ENCODE results near the gene SYK.
"Not testable (repeated sequence)": the region's sequence is repeated elsewhere in the genome, so short reads cannot be mapped to it uniquely, and the experiment has no call there.

SYK gene

DNA sequence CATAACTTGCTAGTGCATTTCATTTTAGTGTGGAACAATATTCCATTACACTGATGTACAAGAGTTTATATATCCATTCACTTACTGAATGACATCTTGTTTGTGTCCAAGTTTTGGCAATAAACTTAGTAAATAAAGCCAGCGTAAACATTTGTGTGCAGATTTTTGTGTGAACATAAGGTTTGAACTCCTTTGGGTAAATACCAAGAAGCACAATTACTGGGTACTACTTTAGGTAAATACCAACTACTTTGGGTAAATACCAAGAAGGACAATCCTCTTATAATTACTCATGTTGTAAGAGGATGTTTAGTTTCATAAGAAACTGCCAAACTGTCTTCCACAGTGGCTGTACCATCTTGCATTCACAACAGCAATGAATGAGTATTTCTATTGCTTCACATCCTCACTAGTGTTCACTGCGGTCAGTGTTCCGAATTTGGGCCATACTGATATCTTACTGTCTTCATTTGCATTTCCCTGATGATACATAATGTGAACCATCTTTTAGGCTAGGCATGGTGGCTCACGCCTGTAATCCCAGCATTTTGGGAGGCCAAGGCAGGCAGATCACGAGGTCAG is 2.3 kb upstream of the SYK start:
- DNase-seq: no peak

DNA sequence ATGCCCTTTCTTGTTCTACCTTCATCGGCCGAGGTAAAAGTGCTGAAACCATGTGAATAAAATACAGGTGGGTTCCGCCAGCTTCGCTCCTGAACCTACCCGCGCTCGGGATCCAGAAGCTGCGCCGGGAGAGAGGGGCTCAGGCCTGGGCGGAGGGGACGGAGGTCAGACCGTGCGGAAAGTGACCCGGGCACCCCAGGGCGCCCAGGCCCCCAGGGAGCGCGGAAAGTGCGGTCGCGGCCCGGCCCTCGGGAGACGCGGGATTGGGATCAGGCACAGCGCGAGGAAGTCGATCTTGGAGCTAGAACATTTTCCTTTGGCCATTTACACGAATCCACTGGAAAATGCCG is 329 bp downstream of the SYK start:
- peak in 2 of 3 experiments; percentile 92 to 93 for DNase-seq

DNA sequence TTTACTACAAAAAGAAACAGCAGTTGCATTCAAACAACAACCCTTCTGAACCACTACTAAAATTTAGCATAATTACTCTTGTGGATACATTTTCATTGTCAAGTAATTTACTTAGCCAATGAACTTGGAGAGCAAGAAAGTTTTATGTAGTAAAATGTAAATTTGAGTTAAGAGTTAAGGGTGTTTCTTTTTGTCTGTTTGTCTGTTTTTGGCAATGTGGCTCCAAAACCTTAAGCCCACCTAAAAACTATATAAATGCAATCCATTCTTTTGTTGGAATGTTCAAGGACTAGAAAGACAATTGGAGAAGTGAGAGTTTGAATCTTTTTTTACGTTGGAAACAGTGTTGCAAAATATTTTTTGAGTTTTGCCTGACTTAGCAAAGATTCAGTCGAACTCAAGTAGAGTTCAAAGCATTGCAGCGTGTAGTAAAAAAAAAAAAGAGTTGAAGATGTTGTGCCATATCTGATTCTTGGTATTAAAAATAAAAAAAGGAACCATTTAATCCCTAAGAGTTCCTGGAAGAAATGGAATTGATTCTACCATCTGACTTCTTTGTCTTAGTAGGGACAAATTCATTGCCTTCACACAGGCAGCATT is 867 bp downstream of the SYK start:
- DNase-seq: peak in 1 of 3 experiments; percentile 49

DNA sequence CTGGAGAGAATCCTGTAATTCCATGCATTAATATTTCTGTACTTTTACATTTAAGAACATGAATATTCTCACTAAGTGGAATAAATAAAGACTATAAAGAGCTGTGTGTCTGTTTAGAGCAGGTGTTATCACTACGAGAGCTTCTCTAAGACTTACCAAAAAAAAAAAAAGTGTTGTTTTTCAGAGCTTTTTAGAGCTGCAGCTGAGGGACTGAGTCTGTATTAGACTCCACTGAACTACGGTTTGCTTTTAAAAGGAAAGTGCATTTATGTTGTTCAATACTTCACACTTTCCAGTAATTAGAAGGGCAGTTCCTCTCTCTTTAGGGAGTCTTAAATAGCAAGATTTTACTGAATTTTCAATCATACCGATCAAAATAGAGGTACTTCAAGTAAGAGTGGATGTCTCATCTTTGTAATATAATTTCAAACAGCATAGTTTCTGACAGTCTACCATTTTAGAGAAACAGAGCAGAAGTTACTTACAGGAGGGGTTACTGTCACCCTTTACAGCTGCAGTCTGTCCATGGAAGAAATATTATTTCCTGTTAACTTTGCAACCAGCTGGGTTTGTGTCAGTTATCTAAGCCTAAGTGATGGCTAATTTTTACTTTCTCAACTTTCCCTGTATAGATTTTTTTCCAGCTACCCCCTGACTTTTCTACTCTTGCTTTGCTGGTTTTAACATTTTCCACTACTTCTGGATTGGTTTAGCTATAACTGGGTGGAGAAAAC is 2.4 kb downstream of the SYK start:
- peak in 2 of 3 experiments; percentile 19 to 66 for DNase-seq

DNA sequence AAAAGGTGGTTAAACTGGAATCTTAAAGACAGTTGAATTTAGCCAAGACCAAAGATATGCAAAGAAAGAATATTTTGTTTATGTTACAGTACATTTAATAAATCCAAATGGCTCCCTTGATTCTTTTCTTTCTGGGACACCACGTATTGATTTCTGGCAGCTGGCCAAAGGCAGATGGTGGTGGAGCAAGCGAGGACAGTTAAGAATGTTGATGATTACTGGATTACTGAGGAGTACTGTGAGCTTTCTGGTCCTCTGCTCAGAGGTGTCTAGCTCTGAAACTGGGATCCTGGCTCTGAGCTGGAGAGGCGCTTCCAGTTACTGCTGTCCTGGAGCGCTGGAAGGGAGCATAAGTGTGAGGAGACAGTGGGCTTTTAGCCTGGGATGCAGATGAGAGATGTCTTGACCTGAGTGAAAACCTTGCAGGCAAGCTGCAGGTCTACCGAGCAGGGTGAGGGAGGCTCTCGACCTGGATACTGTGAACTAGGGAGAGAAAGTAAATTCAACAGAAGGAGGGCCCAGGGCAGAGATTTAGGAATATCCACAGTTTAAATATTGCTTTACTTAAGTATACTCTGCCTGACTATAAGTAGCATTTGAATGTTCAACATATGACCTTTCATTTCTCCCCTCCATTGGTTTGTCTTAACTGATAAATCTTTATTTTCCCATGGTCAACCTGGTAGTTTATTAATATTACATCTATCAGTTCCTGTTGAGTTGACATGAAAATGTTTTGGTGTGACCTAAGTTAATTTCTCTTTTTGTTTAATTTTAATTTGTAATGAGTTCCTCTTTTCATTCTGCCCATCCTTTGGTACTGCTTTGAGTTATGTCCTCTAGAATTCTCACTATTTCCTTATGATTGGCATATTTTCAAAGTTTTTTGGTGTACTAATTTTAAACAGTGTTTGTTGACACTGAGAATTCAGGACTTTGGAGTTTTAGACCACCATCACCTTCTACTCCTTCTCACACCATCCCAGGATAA is 3.7 kb downstream of the SYK start:
- peak; percentile 49 to 82 (median 77) for DNase-seq

DNA sequence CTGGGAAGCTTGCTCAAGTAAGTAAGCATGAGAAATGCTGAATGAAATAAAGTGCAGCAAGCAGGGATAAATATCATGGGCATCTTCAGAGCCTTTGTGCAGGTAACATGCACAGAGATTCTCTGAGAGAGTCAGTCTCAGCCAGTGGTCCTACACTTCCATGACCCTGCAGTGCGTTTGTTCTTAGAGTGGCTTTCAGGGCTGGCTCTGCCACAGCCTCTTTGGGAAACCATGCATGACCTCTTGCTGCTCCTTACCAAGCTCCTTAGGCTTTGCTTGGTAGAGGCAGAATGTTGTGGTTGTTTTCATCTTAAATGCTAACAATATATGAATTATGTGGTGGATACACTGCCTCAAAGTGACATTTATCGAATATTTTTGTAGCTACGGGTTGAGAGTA is 5.4 kb downstream of the SYK start:
- peak in 2 of 3 experiments; percentile 8 to 44 for DNase-seq

DNA sequence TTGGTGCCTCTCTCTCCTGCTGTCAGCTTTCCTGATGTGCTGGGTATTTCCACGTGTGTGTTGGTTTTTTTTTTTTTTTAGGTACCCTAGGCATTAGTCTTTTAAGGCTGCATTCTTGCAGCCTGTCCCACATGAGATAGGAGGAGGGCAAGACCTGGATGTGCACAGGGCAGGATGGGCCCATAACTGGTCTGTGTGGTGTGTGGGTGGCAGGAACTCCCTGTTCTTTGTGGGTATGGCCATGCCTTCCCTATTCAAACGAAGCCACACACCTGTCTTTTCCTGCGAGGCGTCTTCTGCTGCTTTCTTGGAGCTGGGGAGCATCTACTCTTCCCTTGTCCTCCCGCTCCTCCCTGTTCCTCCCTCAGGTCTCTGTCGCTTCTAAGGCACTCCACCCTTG is 6.8 kb downstream of the SYK start:
- DNase-seq: no peak

DNA sequence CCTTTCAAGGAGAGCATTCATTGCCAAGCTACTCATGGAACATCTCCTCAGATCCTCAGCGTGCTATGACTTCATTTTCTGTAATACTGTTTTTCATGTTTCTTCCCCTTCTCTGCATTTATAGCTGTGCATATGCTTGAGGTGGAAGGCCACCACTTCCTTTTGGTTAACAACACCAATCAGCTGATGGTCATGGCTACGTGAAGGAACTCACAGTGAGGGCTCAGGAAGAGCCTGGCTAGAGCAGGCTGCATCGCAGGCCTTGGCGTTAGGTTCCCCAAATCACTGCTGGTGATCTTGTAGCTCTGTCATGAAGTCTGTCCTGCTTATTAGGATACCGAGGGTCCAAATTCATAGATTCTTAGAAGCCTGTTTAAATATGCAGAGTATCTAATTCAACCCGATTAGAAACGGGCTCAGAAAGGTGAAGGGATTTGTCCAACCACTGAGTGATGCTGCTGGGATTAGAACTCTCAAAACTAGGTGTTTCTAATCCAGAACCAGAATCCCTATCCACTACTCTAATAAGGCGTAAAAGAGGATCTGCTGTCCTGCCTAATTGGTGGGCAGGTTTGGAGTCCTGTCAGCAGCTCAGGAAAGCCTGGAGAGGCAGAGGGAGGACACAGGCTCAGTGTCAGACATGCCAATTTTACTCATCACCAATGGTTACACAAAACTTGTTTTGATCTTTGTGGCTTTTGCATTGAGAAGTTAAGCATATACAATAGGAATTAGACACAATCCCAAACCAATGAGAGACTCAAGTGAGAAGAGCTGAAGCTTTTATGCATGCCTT is 7.5 kb downstream of the SYK start:
- DNase-seq: no peak

DNA sequence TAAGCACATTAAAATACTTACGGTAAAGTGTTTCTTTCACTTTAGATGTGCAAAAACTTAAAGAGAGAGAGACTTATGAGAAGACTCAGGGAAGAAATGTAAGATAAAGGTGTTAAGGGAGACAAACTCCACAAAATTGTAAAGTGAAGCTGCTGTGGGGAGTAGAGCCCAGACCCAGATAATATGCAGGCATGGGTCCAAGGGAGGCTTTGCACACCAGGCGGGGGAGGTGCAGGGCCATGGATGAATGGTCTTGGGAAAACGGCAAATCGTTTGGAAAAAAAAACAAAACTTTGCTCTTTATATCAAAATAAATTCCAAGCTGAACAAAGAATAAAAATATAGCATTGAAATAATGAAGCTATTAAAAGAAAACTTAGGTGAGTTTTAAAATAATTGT is 9.1 kb downstream of the SYK start:
- no peak for DNase-seq

DNA sequence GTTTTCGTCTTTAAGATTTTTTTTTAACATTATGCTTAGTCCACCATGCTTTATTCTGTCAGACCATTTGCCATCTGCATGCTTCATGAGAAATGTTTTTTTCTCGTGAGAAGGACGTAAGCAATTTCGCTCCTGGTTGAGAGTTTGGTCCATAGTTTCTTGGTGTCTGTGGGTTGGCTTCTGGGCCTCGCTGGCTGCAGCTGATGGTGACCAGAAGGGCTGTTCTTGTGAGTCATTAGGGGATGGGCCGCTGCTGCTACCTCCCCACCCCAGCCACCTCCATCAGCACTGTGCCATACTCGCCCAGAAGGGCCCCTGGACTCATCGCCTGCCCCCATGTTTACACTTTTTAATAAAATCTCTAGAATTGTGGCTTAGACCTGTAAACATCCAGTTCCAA is 11.4 kb downstream of the SYK start:
- DNase-seq: no peak

DNA sequence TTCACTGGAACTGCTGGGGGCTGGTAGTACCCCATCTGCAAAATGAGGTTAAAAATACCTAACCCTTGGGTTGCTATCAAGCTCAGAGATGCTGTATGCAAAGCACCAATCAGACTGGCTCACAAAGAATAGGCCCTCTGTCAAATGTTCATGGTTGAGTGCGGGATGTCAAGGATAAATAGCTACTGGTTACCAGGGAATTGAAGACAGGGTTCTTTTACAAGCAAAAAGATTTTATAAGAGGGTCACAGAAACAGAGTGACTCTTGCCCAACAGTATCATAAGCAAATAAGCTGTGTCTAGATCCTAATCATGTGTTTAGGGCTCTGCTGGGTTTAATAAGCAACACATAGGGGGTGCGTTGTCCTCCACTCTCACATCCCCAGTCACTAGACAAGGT is 11.9 kb downstream of the SYK start:
- DNase-seq: no peak

DNA sequence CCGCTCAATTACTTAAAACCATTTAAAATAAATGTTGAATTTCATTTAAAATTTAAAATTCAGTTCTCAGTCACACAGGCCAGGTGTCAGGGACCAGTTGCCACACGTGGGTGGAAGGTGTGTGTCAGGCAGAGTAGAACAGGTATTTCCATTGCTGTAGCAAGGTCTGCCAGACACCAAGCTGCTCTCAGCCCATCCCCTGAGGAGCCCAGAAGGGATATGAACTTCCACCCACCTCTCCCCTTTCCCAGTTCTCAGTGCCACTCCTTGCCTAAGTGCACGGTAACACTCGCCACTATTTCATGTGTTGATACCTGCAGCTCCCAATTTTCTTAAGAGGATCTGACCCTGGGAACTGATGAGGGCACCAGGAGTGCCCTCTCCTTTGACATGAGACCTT is 12.7 kb downstream of the SYK start:
- DNase-seq: no peak

DNA sequence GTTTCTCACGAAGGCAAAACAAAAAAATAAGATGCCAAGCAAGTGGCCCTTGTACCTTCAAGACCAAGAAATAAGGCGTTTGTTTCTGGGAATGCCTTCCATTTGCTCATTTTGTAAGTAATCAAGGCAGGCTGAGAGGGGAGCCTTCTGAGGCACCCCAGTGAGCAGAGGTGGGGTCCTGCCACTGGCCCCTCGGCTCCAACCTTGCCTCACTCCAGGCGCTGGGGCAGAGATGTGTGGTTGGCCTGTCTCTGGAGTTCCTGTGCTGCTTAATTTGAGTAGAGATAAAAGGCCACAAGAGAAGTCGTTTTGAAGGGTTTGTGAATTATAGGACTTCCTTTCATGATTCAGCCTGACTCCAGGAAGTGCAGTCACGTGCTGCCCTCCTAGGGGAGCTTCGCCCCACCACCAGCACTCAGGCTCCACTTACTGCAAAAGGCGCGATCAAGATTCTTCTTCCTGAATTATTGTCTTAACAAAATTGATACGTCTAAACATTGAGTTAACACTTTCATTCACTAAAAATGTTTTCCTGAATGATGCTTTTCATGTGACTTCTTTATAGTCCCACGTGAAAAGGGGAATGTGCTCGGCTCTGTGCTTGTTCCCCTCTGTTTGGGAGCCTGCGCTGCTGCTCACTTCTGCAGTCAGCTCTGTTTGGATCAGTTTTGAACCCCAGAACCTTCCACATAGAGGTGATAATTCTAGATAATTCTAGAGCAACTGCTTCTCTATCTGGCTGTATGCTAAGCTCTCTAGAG is 13.7 kb downstream of the SYK start:
- peak; percentile 33 to 43 (median 35) for DNase-seq

DNA sequence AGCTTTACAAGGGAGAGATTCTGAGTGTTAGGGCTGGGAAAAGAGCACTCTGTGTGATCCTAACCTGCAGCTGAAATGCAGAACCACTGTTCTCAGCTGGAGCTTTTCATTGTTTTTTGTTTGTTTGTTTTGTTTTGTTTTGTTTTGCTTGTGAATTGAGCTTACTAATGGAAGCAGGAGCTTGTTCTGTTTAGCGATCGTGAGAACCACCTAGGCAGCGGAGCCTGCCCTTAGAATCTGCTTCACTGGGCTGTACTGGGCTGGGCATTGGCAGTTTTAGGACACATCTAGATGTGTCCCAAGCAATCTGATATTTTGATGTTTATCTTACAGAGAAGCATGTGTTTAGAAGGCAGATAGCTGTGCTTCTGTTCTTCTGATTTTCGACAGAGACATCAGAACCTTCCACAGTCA is 14.3 kb downstream of the SYK start:
- peak in 1 of 3 experiments; percentile 35 for DNase-seq

DNA sequence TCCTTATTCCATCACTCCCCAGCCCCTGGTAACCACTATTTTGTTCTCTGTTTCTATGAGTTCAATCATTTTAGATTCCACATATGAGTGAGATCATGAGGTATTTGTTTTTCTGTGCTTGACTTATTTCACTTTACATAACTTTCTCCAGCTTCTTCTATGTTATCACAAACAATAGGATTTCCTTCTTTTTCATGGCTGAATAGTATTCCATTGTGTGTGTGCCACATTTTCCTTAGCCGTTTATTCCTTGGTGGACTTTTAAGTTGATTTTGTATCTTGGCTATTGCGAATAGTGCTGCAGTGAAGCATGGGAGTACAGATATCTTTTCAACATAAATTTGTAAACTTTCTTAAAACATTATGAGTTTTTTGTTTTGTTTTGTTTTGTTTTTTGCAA is 15.1 kb downstream of the SYK start:
- no peak for DNase-seq

DNA sequence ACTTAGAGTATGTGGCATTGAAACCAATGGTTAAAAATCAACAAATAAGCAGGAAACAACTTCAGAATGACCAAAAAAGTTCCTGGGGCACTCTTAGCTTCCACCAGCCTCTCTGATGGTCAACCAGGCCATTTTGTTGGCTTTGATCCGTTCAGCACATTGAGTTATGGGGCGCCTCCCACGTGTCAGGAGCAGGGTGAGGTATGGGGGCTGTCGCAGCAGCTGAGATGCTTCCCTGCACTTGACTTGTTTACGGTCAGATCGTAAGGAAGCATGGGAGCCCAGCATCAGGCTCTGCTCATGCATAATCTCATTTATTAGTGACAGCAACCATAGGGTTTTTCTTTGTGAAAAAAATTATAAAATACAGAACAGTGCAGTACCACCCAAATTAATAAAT is 16.7 kb downstream of the SYK start:
- no peak for DNase-seq

DNA sequence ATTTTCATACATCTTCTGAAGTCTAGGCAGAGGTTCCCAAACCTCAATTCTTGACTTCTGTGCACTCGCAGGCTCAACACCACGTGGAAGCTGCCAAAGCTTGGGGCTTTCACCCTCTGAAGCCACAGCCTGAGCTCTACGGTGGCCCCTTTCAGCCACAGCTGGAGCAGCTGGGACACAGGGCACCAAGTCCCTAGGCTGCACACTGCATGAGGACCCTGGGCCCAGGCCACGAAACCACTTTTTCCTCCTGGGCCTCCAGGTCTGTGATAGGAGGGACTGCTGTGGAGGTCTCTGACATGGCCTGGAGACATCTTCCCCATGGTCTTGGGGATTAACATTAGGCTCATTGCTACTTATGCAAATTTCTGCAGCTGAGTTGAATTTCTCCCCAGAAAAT is 18.8 kb downstream of the SYK start:
- DNase-seq: not testable (repeated sequence)

DNA sequence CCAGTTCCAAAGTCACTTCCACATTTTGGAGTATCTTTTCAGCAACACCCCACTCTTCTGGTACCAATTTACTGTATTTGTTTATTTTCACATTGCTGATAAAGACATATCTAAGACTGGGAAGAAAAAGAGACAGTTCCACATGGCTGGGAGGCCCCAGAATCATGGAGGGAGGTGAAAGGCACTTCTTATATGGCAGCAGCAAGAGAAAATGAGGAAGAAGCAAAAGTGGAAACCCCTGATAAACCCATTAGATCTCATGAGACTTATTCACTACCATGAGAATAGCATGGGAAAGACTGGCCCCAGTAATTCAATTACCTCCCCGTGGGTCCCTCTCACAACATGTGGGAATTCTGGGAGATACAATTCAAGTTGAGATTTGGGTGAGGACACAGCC is 19.6 kb downstream of the SYK start:
- DNase-seq: not testable (repeated sequence)

DNA sequence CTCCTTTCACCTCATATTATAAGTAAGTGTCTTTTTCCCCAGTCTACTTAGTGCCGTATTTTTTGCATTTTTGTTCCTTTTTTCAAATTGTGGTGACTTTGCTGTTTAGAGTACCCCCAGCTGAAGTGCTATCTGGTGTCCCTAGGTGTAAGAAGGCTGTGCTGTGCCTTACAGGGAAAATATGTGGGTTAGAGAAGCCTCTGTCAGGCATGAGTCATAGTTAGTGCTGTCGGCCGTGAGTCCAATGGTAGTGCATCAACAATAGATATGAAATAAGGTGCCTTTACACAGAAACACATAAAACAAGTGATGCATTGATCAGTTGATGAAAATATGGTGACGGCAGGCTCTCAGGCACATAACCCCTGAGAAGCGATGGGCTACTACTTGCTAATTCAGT is 20.1 kb downstream of the SYK start:
- DNase-seq: no peak

DNA sequence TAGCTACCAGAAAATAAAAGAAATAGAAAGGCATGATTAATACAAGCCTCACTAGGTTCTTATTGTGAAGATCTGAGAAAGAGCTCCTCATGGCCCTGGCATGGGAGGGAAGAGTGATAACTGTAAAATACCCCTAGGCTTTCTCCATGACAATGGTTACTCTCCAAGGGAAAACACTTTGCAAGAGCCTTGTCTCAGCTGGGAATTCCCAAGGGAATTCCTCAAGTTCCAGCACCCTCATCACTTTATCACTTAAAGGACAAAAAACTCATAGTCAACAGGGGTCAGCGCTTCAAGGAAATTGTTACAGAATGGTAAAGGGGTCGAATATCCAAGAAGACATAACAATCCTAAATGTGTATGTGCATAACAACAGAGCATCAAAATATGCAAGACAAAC is 21.2 kb downstream of the SYK start:
- DNase-seq: no peak

DNA sequence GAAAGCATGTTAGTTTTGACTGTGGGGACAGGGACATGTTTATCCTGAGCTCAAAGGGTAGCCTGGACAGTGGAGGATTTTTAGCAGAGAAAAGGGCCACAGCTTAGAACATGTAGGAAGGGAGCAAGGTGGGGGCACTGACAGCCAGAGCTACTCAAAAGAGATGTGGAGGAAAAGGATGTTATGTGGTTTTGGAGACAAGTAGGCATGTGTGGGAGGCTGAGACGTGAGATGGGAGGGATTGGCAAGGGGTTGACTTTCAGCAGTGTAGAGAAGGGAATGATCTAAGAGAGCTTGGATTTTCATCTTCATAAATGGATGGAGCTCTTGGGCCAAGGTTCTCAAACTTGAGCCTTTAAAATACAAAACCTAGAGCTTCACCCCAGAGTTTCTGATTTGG is 24.0 kb downstream of the SYK start:
- DNase-seq: no peak

All from NCI-H1417 (cell line).